GM20000 (cell line): ENCODE results near the gene TRIO.

Source experiments
- DNase-seq: peaks from one replicate; pipeline ENCODE4 v3.0.0; 2012; ENCODE audit warnings: low spot score
- CTCF ChIP-seq: IDR thresholded peaks from 2 replicates; pipeline ENCODE4 v1.5.1; 2012; ENCODE audit warnings: mild to moderate bottlenecking, control low read depth; ENCODE audit errors: extremely low read depth, missing control alignments

The TRIO gene

GRCh38 chr5:14134083-14134482 lies 9.1 kb upstream of the TRIO start:
- TF ChIP-seq CTCF = no peak

GRCh38 chr5:14134771-14135170 lies 8.4 kb upstream of the TRIO start:
- no peak for TF ChIP-seq CTCF
- no peak for DNase-seq

More at GRCh38 chr5:14134083-14134482, 9.1 kb upstream of the TRIO start:
- DNase-seq = no peak

GRCh38 chr5:14135621-14136020 lies 7.5 kb upstream of the TRIO start:
- no peak for TF ChIP-seq CTCF
- no peak for DNase-seq

- TF ChIP-seq CTCF = no peak
- no peak for DNase-seq
Measured at GRCh38 chr5:14136228-14136627, 6.9 kb upstream of the TRIO start.

GRCh38 chr5:14138608-14139540 lies 4.3 kb upstream of the TRIO start:
- DNase-seq = no peak

GRCh38 chr5:14141764-14142163 lies 1.4 kb upstream of the TRIO start:
- no peak for TF ChIP-seq CTCF
- DNase-seq = no peak

More at GRCh38 chr5:14138608-14139540, 4.3 kb upstream of the TRIO start:
- TF ChIP-seq CTCF = no peak

- DNase-seq = no peak
- TF ChIP-seq CTCF = no peak
Measured at GRCh38 chr5:14142202-14142826, 828 bp upstream of the TRIO start.
